Left renal pelvis (tissue), 4 donors: ENCODE measurements around the gene RPL27A. TPM values are rescaled to one million over a fixed set of nuclear protein-coding genes. Genes with fewer than 3 reads are reported as not detected.

Experiments used
- DNase-seq, 4 donors: peaks; one replicate each; pipeline ENCODE4 v3.0.0-alpha.2; 2013; ENCODE audit warnings: low read depth in 4 of 4, low spot score in 3 of 4
- polyA plus RNA-seq, 4 donors: library from polyadenylated mRNA; unstranded; fragments of 120-200 nt; gene quantifications; one replicate each; pipeline ENCODE4 v1.2.1, GENCODE V29; 2013; ENCODE audit not compliant: insufficient read length in 4 of 4

Gene RPL27A
- polyA plus RNA-seq, 4 donors = 1,936 to 2,183 (median 2,089) TPM

DNA sequence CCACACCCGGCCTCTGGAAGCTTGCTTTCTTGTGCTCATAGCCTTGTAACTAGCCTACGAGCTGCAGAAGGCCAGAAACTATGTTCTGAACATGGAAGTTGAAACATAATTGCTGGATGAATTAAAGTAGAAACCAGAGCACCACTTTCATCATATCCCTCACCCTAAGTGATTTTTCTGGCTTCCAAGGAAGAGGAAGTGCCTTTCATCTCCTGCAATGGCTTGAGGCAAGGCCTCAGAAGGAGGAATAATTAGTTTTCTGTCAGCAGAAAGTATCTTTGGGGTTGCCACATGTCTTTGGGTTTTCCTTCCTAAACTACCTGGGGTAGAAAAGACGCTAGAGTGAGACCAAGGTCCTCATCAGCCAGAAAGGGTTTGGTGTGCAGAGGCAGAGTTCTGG, 14.5 kb downstream of the RPL27A start:
- no peak for DNase-seq

DNA sequence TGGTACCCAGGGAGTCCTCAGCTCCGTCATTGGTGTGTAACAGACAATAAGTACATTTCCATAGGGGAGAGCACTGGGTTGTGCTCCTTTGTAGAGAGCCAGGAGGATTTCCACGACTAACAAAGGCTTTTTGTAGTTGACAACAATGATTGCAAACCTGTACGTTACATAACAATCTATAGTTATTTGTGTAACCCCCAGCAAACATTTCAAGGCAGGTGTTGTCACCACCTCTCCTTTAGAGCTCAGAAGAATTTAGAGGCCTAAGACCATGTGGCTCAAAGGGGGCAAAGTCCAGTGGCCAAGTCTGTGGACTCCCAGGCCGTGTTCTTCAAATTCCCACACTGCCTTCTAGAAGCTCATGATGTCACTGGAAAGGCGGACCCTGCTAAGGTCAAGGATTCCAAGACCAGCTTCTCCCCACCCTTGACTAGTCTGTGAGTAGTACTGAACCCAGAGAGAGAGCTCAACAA, 15.8 kb downstream of the RPL27A start:
- no peak for DNase-seq

DNA sequence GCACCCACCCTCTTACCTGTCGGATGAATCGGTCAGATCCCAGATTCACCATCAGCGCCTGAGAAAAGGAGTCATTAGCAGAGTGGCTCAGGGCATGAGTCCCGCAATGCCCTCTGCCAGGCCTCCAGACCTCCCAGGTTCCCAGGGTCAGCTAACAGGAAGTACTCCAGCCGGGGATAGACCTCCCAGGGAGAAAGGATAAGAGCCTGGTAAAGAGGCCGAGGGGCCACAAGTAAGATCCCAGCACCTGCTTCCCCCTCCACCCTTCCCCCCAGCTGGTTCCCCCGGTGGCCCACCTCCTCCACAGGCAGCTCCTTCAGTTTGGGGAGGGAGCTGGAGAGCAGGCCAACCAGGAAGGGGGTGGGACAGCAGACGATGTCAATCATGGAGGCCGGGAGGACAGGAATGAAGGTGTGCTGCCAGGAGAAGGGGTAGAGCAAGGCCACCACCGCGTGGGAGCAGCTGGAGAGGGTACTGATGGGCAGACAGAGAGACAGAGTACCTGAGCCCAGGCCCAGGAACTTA, 16.4 kb downstream of the RPL27A start:
- no peak for DNase-seq

DNA sequence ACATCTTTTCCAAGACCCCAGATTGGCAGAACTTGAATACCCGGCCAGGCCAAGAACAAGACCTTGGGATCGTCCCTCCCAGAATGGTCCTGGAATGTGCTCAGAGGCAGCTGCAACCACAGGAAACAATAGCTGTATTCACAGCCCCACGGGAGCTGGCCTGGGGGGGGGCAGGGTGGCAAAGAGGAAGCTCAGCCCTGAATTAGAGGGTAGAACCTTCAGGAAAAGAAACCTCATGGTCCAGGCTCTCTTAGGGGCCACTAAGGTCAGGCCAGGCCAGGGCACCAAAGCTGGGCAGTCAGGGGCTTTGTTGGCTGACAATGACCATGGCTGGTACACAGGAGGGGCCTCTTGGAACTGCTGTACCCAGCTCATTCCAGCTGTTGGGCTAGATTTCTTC, 17.3 kb downstream of the RPL27A start:
- DNase-seq = no peak

DNA sequence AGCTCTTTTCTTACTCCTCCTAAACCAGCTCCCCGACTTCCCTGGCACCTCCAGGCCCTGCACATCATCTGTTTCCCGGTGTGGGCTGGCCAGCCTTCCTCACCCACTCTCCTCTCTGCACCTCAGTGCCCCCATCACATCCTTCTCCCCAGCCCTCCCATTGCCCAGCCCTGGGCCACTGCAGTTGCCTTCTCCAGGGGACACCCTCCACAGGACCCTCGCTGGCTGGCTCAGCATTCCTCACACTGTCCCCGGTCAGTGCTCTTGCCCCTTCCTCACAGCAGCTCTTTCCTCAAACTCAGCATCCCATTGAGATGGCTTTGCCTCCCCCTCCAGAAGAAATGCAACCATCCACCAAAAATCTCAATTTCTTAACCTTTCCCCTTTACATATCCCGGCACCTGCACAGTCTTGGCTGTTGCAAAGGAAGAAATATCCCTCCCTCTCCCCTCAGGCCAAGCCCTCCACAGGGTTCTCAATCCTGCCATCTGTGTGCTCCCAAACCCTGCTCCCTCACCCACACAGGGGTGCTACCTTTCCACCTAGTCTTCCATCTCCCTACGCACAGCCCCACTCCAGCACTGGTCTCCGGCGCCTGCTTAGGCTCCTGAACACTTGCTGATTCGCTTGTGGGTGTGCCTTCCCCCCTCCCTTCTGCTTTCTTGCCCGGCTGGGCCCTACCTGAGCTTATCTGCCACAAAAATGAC, 19.5 kb downstream of the RPL27A start:
- DNase-seq = no peak

DNA sequence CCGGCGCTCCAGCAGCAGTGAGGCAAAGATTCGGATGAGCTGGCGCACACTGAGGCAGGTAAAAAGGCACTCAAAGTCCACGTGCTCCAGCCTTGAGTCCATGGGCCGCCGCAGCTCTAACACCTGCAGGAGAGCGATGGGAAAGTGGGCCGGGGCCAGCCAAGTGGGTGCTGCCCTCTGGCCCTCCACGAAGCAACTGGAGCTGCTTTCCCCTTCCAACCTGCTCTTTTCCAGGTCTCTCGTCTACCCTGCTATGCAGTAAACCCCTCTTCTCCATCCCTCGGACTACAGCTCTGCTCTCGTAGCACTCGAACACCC, 20.0 kb downstream of the RPL27A start:
- DNase-seq = no peak

DNA sequence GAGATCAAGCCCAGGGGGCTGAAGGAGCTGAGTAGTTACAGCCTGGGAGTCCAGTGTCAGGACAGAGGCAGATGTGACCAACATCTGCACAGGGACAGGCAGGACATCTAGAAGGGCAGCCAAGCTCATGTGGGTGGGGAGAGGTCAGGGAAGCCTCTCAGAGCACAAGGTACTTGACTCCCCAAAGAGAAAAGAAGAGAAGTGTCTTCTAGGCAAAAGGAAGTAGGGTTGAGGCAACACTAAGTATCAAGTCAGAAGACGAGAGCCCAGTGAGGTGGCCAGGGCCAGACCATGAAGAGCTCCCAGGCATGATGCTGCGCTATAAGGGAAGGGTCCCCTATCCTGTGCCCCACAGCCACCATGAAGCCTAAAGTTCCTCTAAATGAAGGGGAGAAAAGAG, 21.5 kb downstream of the RPL27A start:
- DNase-seq = no peak

DNA sequence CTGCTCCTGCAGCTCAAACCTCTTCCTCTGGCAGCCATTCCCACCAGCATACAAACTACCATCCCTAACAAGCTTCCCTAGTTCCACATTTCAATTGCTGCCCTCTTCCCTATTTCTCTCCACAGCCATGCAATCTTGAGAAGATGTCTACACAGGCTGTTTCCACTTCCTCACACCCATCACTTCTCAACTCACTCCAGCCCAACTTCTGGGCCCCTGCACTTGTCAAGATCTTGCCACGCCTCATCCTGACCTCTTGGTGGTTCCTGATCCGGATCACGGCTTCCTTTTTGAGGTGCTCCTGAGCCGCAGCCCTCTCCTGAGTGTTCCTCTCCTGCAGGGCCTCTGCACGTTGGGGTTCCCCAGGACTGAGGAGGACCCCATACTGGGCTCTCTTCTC, 22.6 kb downstream of the RPL27A start:
- DNase-seq = no peak

DNA sequence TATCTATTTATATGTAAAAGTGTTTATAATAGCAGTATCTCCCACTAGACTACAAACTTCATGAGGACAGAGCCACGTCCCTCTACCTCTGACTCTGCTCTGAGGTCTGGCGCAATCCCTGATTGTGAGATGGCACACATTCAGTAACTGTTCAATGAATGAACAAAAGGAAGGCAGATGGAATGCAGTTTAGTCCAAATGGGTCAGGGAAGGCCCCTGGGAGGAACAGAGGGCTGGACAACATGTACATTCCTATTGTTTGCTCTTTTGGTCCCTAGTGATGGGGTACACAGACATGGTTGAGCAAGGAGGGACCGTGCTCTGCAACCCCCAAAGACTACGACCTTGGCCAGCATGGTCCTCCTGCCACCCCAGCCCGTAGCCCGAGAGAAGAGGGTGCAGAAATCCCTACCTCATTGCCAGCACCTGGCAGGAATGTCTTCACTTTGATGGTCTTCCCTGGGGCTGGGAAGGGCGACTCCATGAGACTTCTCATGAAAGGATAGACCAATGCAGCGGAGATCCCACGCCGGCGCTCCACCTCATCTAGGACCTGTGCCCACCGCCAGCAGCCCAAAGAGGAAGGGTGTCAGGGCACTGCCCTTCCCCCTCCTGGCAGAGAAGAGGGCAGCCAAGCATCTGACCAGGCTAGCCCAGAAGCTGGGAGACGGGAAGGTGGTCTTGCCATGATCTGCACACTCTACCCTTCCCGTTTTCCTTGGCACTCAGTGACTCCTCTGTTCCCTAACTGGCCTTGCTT, 24.3 kb downstream of the RPL27A start:
- no peak for DNase-seq

DNA sequence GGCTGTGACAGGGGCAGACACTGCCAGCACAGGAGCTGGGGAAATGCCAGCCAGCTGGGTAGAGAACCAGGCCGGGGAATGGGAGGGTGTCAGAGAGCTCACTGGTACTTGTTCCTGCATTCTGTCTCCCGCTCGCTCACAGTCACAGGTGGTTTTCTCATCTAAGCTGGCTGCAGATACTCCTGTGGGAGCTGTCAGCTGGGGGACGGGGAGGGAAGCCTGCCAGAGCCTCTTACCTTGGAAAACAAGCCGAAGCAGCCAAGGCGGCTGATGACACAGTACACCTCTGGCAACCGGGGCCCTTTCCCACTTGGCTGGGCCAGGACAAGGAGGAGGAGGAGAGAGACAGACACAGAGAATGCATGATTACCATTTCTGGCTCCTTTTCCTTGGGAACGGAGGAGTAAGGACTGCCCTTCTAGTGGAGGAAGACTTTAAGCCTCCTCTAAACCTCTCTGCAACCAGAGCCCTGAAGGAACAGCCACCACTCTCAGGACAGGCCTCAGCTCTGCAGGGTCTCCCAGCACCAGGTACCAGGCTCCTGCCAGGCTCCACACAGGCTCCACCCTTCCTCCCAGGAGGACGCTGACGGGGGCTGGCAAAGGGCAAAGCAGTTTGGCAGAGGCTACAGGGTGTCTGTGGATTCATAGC, 25.1 kb downstream of the RPL27A start:
- DNase-seq = no peak

DNA sequence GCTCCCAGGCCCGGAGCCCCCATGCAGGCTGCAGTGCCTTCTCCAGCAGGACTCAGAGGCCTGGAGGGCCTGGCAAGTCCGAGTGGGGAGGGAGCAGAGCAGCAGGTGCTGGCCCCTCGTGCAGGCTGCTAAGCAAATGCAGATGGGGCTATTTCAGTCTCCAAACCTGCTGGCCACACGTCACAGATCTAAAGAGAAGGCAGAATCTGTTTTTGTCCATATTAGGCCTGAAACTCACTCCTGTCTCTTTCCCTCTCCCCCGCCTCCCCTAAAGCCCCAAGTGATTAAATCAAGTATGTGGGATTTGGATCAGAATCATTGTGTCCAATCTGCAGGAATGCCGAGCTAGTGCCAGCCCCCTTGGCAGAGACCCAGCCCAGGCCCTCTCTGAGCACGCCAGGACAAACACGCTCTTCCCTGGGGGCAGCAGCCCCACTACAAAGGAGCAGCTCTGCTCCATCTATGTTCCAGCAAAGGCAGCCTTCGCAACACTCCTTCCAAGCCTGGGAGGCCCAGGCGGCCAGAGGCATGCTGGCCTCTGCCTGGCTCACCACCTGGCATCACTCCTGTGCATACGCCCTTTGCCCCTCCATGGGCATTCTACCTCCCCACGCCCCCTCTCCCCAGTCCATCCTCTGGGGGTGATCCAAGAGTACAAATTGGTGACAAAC, 26.5 kb downstream of the RPL27A start:
- DNase-seq = peak in 1 of 4 donors; percentile 35

DNA sequence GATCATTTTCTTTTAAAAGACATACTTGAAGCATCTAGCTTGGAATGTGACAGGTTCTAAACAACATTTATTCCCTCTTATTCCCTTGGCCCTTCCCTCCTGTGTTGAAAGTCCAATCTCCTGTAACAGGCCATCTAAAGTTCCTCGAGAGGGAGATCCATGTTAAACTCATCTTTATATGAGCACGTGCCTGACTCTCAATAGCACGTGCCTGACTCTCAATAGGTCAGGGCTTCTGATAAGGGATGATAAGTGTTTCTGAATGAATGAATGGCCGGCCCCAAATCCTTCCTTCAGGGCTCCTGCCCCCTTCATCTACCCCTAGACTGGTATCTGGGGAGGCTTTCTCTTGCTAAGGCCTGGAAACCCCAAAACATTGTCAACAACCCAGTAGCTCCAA, 27.2 kb downstream of the RPL27A start:
- DNase-seq = no peak

DNA sequence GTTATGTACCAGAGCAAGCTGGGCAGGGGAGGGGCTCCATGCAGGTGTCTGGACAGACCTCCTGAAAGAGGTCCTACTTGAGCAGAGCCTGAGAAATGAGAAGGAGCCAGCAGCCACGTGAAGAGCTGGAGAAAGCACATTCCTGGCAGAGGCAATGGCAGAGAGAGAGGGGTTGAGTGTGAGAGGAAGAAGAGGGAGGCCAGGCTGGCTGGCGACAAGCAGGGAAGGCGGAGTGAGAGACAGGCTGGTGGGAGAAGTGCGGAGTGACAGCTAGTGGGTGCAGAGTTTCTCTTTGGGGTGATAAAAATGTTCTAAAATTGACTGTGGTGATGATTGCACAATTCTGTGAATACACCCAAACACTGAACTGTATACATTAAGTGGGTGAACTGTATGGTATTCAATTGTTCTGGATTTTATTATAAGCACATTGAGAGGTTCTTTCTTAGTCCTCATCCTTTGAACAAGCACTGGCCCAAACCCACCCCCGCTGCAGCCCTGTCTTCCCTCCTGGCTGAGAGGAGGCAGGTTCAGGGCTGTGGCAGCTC, 29.4 kb downstream of the RPL27A start:
- no peak for DNase-seq

DNA sequence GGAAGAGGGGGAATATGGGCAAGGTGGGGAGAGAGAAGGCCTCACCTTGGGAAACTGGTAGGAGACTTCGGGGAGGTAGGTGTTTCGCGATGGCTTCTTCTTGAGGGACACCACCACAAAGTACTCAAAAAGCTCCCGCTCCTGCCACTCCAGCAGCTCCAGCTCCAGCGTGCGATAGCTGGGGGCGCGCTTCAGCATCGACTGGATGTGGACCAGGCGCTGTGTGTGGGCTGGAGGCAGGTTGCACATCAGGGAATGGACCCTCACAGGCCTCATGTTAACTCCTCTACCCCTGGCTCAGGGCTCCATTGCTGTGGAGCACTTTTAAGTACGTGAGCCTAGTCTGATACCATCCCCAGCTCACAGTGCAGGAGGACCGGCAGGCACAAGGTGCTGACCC, 29.9 kb downstream of the RPL27A start:
- DNase-seq = no peak

DNA sequence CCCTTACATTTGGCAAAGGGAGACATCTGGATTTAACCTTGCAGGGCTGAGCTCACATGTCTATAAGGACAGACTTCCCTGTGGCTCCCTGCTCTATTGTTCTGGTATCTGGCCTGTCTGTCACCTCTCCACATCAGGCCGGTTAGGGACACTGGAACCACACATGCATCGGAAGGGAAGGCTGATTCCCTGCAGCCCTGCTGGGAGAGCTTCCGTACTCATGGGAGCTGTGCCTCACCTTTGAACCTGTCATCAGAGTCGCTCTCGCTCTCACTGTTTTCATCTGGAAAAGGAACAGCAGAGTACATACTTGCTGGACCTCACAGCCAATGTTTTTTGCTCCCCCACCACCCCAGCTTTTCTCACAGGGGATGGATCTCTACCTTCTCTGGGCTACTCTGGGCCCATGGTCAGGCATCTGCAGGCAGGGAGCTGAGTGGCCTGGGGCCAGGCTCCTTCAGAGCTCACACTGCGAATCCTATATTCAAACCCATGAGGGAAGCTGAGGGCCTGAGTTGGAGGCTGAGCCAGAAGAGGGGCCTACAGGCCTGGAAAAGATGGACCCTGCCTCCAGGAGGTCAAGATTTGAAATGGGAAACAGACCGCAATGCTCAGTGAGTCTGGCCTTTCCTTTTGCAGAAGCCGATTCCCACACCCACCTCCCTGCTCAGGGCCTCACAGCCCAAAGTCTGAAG, 31.3 kb downstream of the RPL27A start:
- no peak for DNase-seq

DNA sequence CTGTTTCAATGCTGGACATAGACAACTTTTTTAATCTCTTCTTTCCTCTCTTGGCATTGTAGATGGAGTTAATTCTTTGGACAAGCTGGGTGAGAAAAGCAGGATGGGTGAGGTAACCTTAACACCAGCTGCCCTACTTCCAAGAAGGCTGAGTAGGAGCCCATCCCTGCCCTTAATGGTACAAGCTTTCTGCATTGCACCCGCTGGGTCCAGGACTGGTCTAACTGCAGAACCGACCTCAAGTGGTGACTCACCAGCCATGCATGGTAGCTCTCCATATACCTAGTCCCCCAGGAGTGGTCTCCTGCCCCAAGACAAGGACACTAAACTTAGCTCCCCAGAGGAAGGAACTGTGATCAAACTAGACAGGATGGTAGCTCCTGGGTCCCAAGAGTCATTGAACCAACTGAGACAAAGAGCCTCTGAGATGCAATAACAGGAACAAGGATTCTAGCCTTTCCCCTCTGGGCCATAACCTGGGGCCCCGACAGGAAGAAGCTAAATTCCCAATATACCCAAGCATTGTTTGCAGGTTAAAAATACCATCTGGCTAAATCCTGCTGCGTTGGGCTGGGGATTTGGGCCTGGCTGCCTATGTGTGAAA, 32.1 kb downstream of the RPL27A start:
- DNase-seq = no peak

DNA sequence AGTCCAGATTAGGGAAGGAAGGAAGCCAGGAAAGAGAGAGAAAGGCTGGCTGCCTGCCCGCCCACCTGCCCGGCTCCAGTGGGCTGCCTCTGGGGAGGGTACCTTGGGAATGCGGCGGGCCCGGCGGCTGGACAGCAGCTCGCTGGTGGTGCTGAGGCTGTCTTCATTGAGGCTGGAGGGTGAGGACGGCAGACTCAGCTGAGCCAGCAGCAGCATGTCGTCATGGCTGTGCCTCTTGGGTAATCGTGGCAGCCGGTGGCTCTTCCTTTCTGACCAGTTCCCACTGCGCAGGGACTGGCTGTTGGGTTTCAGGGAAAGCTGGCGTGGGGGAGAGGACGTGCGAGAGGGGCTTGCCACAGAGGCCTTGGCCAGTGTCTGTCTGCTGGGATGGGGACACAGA, 32.9 kb downstream of the RPL27A start:
- DNase-seq = no peak

DNA sequence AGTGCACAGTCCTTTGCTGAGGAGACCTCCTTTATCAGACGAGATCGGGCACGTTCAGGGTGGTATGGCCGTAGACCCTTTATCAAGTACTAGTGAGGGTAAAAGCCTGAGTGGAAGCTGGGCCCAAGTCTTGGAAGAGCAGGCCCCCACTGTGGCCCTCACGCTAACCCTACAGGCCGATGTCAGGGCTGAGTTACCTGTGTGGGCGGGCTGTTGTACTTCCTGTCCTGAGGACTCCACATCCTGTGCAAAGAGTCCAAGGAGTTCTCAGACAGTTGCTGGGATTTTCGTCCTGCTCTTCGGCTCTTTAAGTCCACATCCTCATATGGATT, 34.9 kb downstream of the RPL27A start:
- no peak for DNase-seq

DNA sequence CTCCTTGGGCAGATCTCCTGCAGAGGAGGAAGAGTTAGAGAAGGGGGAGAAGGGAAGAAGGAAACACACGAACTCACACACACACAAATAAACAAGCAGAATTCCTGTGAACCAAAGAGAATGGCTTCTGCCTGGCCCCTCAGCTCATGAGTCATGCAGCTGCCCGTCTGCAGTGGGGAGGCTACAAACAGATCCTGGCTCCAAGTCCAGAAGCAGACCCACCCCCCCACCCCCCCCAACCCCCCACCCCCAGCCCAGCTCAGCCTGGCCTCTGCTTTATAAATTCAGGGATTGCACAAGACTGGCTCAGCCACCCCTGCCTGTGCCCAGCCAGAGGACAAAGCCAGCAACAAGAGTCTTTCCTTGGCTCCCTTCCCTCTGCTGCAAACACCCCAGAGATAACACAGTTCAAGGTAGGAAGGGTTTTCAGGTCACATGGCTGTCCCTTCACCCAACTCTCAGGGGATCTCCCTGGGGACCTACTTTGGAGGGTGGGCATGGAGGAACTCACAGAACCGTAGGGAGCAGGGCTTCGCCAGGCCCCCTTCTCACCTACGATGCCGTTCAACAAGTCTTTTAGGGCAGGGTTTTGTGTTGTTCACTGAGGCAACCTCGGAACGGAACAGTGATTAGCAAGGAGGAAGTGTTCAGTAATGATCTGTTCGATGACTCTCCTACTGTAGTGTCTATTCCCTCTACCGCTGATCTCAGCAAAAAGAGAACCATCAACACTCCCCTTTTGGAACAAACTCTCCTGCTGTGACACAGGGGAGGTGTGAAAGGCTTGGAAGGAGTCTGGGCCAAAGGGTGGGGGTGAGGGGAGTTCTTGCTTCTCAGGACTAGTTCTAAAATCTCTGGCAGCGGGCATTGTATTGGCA, 35.5 kb downstream of the RPL27A start:
- no peak for DNase-seq
